Omental fat pad (tissue), 4 donors: ENCODE results near the gene CPNE5. TPM values are rescaled to one million over a fixed set of nuclear protein-coding genes. Genes with fewer than 3 reads are reported as not detected.

Experiments used
- ATAC-seq: fragments of 150-250 bp; one replicate; pipeline ENCODE4 v1.9.1; 2016; ENCODE audit warnings: mild to moderate bottlenecking, moderate library complexity; ENCODE audit not compliant: low FRiP score
- DNase-seq: peaks from one replicate; pipeline ENCODE4 v3.0.0-alpha.2; 2019; ENCODE audit warnings: low spot score
- CTCF ChIP-seq, 3 donors: fragments of 450-650 bp; IDR thresholded peaks; one replicate each; pipeline ENCODE4 v1.5.1; 2016 to 2017; ENCODE audit warnings: antibody characterized with exemption in 3 of 3, mild to moderate bottlenecking in 3 of 3, moderate library complexity in 2 of 3
- total RNA-seq, 4 donors: library from RNA; depleted of rRNA; stranded (reverse); fragments of >200 nt; gene quantifications; one replicate each; pipeline ENCODE4 v1.1.0, GENCODE V29; 2016

Gene CPNE5
- total RNA-seq, 4 donors from 2014 or later: 0.47 to 20.3 (median 7.6) TPM

- ATAC-seq (no peak), DNase-seq (no peak)
- TF ChIP-seq CTCF (IDR thresholded peaks at IDR 0.05): no peak
Observed at GRCh38 chr6:36821581-36822335, 17.5 kb downstream of the CPNE5 start.

- no peak for TF ChIP-seq CTCF (IDR thresholded peaks at IDR 0.05)
- no peak for ATAC-seq
- no peak for DNase-seq
Observed at GRCh38 chr6:36820700-36821580, 18.3 kb downstream of the CPNE5 start.

GRCh38 chr6:36818756-36819155 is 20.5 kb downstream of the CPNE5 start:
- no peak for DNase-seq
- no peak for ATAC-seq
- TF ChIP-seq CTCF (IDR thresholded peaks at IDR 0.05): no peak

GRCh38 chr6:36817847-36818246 is 21.4 kb downstream of the CPNE5 start:
- ATAC-seq (no peak), DNase-seq (no peak)
- TF ChIP-seq CTCF (IDR thresholded peaks at IDR 0.05): no peak

- ATAC-seq (no peak), DNase-seq (no peak)
- no peak for TF ChIP-seq CTCF (IDR thresholded peaks at IDR 0.05)
Observed at GRCh38 chr6:36817176-36817817, 21.9 kb downstream of the CPNE5 start.

- DNase-seq: no peak
- no peak for ATAC-seq
- TF ChIP-seq CTCF (IDR thresholded peaks at IDR 0.05): no peak
Observed at GRCh38 chr6:36815962-36816735, 23.1 kb downstream of the CPNE5 start.
